Measurements from ENCODE around the gene CBFA2T3. TPM values are rescaled to one million over a fixed set of nuclear protein-coding genes. Genes with fewer than 3 reads are reported as not detected.

CBFA2T3 gene
- total RNA-seq, 6 experiments from 2014 or later = 2.5 to 9.8 (median 4.2) TPM

DNA sequence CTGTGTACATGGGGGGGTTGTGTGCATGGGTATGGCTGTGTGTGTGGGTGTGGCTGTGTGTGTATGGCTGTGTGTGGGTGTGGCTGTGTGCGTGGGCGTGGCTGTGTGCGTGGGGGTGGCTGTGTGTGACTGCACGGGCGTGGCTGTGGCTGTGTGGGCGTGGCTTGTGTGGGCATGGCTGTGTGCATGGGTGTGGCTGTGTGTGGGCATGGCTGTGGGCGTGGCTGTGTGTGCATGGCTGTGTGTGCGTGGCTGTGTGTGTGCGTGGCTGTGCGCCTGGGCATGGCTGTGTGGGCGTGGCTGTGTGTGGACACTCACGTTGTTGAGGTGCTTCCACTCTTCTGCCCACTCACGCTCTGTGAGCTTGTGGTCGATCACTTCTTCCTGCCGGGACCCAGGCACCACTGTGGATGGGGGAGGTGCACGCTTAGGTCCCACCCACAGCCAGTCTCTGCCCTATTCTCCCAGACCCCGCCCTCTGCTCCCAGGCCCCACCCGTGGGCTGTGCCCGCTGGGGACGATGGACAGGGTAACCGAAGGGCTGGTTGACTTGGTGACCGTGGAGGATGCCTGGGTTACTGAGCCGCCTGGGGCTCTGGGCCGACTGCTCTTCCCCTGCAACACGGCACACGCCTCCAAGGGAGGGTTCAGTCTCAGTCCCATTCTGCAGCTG lies 94.5 kb downstream of the CBFA2T3 start:
- ATAC-seq = peak in 3 of 4 donors; percentile 3 to 67 (median 12)
- 40% methylated on average over 1 of the region's 26 CpGs for WGBS (ENCODE audit: insufficient coverage, low coverage, low lambda C conversion rate, missing lambda C conversion rate)

GRCh38 chr16:88881675-88882357 lies 95.2 kb downstream of the CBFA2T3 start:
- TF ChIP-seq CTCF (IDR thresholded peaks at IDR 0.05) = no peak
- no peak for TF ChIP-seq POLR2A (IDR thresholded peaks at IDR 0.05)

More for the DNA sequence above, 94.5 kb downstream of the CBFA2T3 start:
- Histone ChIP-seq H3K9me3 (no peaks in the 10 kb centered on the region), H3K4me1 (peaks cover 0 to 29% (median 0%) of the 10 kb centered on the region in 4 donors), H3K4me3 (no peak overlapping the region), H3K27ac (no peak overlapping the region), H3K36me3 (no peaks in the 10 kb centered on the region), H3K27me3 (no peaks in the 10 kb centered on the region)
- DNase-seq = peak in 2 of 3 donors; percentile 39 to 79
- intact Hi-C loops (cut with DNase I) = no loop called here
- TF ChIP-seq CTCF (IDR thresholded peaks at IDR 0.05) (no peak), POLR2A (IDR thresholded peaks at IDR 0.05) (no peak)

GRCh38 chr16:88881007-88881615 lies 95.9 kb downstream of the CBFA2T3 start:
- peak; percentile 19 to 44 (median 35) for ATAC-seq
- no peaks in the 10 kb centered on the region for H3K9me3 ChIP-seq

More at GRCh38 chr16:88881675-88882357, 95.2 kb downstream of the CBFA2T3 start:
- DNase-seq = no peak
- 56% methylated on average over 9 of the region's 27 CpGs for WGBS (ENCODE audit: insufficient coverage, low coverage, low lambda C conversion rate, missing lambda C conversion rate)
- Histone ChIP-seq H3K4me3 (peak overlapping the region; percentile 25 to 48 (median 45)), H3K36me3 (no peaks in the 10 kb centered on the region), H3K27ac (peak overlapping the region in 1 of 3 donors; percentile 71), H3K4me1 (peaks cover 0 to 29% (median 0%) of the 10 kb centered on the region in 4 donors), H3K9me3 (no peaks in the 10 kb centered on the region), H3K27me3 (no peaks in the 10 kb centered on the region)
- no peak for ATAC-seq
- intact Hi-C loops (cut with DNase I) = no loop called here

More at GRCh38 chr16:88881007-88881615, 95.9 kb downstream of the CBFA2T3 start:
- Histone ChIP-seq H3K27me3 (no peaks in the 10 kb centered on the region), H3K4me3 (peak overlapping the region; percentile 25 to 48 (median 45)), H3K36me3 (no peaks in the 10 kb centered on the region), H3K27ac (peak overlapping the region in 2 of 3 donors; percentile 66 to 71), H3K4me1 (peaks cover 0 to 29% (median 0%) of the 10 kb centered on the region in 4 donors)
- DNase-seq = peak in 2 of 3 donors; percentile 42 to 65
- no peak for TF ChIP-seq POLR2A (IDR thresholded peaks at IDR 0.05)
- TF ChIP-seq CTCF (IDR thresholded peaks at IDR 0.05) = no peak
- WGBS (ENCODE audit: insufficient coverage, low coverage, low lambda C conversion rate, missing lambda C conversion rate) = no CpG with 5 or more reads among the region's 46 CpGs
- intact Hi-C loops (cut with DNase I) = no loop called here
